Osteoblast (primary cell): ENCODE measurements around the gene BIRC7. TPM values are rescaled to one million over a fixed set of nuclear protein-coding genes. Genes with fewer than 3 reads are reported as not detected.
"Not testable (repeated sequence)": the region's sequence is repeated elsewhere in the genome, so short reads cannot be mapped to it uniquely, and the experiment has no call there.

ENCODE experiments used
- DNase-seq: peaks from one replicate; pipeline ENCODE4 v3.0.0; 2011; ENCODE audit warnings: low spot score, mixed read lengths; ENCODE audit not compliant: insufficient read length; ENCODE audit errors: missing footprints
- H2AFZ ChIP-seq: 2 replicates; pipeline ENCODE4 v1.6.0; 2011; ENCODE audit warnings: mild to moderate bottlenecking, low read length
- H3K27ac ChIP-seq: 2 replicates; pipeline ENCODE4 v1.5.1; 2011; ENCODE audit warnings: mild to moderate bottlenecking, low read depth, low read length, moderate library complexity
- H3K27me3 ChIP-seq: 2 replicates; pipeline ENCODE4 v1.6.0; 2012; ENCODE audit warnings: mild to moderate bottlenecking, control low read depth, inconsistent platforms, low read length, moderate library complexity; ENCODE audit not compliant: insufficient read depth
- H3K36me3 ChIP-seq: 2 replicates; pipeline ENCODE4 v1.5.1; 2011; ENCODE audit warnings: mild to moderate bottlenecking, low read length, control low read depth, moderate library complexity; ENCODE audit not compliant: insufficient read depth
- H3K4me1 ChIP-seq: 2 replicates; pipeline ENCODE4 v1.5.1; 2011; ENCODE audit warnings: mild to moderate bottlenecking, low read length, control low read depth, moderate library complexity; ENCODE audit not compliant: insufficient read depth
- H3K4me2 ChIP-seq: 2 replicates; pipeline ENCODE4 v1.6.0; 2011; ENCODE audit warnings: mild to moderate bottlenecking, low read length; ENCODE audit not compliant: insufficient read depth
- H3K4me3 ChIP-seq: fragments of 200-600 bp; sonication (generic); 3 replicates; pipeline ENCODE4 v1.5.1; 2012; ENCODE audit warnings: mild to moderate bottlenecking, low read length, inconsistent platforms; ENCODE audit not compliant: insufficient read depth
- H3K79me2 ChIP-seq: 2 replicates; pipeline ENCODE4 v1.6.0; 2012; ENCODE audit warnings: mild to moderate bottlenecking, low read length, control low read depth, inconsistent platforms; ENCODE audit not compliant: insufficient read depth
- H3K9me3 ChIP-seq: 2 replicates; pipeline ENCODE4 v1.5.1; 2011; ENCODE audit warnings: low read depth, low read length, control low read depth
- H4K20me1 ChIP-seq: 2 replicates; pipeline ENCODE4 v1.6.0; 2012; ENCODE audit warnings: mild to moderate bottlenecking, low read length, control low read depth; ENCODE audit not compliant: insufficient read depth
- total RNA-seq: library from RNA; depleted of rRNA; stranded (reverse); fragments of >200 nt; gene quantifications from 2 replicates; pipeline ENCODE4 v1.2.3, GENCODE V29; 2012
- TF ChIP-seq, protein P1 (sequence below): IDR thresholded peaks from 2 replicates; pipeline ENCODE4 v1.5.1; 2011; ENCODE audit warnings: mild to moderate bottlenecking, low read depth, low read length, moderate library complexity; ENCODE audit errors: extremely low read depth

BIRC7 gene
- total RNA-seq, 1 donor, result under 0.01 TPM

DNA sequence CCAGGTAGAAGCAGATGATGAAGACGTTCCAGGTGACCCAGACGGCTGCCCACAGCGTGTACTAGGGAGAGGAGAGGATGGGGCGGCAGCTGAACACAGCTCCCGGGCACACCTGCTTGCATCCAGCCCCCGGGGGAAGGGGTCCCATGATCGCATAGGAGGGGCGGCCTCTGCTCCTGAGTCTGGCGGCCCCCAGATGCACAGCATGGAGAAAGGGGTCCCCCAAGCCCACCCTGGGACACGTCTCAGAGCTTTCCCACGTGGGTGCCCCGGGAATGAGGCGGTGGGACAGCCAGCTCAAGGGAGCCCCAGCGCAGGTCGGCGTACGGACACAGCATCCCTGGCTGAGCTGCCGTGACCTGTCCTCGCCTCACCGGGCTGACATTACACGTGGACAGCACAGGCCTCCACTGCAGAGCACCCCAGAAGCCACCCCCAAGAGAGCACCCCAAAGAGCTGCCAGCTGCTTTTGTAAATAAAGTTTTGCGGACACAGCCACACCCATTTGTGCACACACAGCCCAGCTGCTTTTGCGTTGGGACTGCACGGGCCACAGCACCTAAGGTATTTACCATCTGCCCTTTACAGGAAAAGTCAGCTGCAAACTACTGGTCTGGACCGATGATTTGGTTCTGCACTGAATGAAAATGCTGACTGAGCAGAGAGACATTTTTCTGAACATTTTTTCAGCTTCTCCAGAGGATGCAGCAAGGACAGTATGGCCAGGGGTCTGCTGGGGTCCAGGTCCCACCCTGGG, 13.3 kb downstream of the BIRC7 start:
- H3K27me3 ChIP-seq, result peaks cover 41% of the 10 kb centered on the region
- TF ChIP-seq, protein P1, sequence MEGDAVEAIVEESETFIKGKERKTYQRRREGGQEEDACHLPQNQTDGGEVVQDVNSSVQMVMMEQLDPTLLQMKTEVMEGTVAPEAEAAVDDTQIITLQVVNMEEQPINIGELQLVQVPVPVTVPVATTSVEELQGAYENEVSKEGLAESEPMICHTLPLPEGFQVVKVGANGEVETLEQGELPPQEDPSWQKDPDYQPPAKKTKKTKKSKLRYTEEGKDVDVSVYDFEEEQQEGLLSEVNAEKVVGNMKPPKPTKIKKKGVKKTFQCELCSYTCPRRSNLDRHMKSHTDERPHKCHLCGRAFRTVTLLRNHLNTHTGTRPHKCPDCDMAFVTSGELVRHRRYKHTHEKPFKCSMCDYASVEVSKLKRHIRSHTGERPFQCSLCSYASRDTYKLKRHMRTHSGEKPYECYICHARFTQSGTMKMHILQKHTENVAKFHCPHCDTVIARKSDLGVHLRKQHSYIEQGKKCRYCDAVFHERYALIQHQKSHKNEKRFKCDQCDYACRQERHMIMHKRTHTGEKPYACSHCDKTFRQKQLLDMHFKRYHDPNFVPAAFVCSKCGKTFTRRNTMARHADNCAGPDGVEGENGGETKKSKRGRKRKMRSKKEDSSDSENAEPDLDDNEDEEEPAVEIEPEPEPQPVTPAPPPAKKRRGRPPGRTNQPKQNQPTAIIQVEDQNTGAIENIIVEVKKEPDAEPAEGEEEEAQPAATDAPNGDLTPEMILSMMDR, result no peak
- H3K36me3 ChIP-seq, result no peaks in the 10 kb centered on the region
- no peak overlapping the region for H3K4me3 ChIP-seq
- no peak overlapping the region for H3K4me2 ChIP-seq
- H3K27ac ChIP-seq, result no peak overlapping the region
- no peaks in the 10 kb centered on the region for H4K20me1 ChIP-seq
- DNase-seq, result peak; percentile 86
- no peaks in the 10 kb centered on the region for H3K4me1 ChIP-seq
- H3K79me2 ChIP-seq, result no peaks in the 10 kb centered on the region
- no peak overlapping the region for H2AFZ ChIP-seq
- no peaks in the 10 kb centered on the region for H3K9me3 ChIP-seq

DNA sequence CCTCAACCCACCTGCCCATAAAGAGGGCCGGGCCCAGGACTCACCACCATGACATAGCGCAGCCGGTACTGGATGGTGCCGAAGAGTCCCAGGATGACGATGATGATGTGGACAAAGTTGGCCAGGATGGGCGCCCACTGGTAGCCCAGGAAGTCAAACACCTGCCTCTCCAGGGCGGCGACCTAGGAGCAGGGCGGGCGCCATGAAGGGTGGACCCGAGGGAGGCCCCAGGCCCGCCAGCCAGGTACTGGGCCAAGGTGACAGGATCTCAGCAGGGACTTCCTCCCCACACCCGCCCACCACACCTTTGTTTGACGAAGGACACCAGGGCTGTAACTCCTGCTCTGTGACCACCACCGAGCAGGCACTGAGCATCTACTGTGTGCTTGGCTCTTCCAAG, 14.2 kb downstream of the BIRC7 start:
- no peaks in the 10 kb centered on the region for H3K36me3 ChIP-seq
- no peaks in the 10 kb centered on the region for H3K9me3 ChIP-seq
- TF ChIP-seq, protein P1, result no peak
- no peak overlapping the region for H3K4me3 ChIP-seq
- peaks cover 47% of the 10 kb centered on the region for H3K27me3 ChIP-seq
- no peak overlapping the region for H2AFZ ChIP-seq
- no peaks in the 10 kb centered on the region for H3K79me2 ChIP-seq
- no peaks in the 10 kb centered on the region for H3K4me1 ChIP-seq
- no peak for DNase-seq
- no peak overlapping the region for H3K4me2 ChIP-seq
- no peak overlapping the region for H3K27ac ChIP-seq
- H4K20me1 ChIP-seq, result no peaks in the 10 kb centered on the region

DNA sequence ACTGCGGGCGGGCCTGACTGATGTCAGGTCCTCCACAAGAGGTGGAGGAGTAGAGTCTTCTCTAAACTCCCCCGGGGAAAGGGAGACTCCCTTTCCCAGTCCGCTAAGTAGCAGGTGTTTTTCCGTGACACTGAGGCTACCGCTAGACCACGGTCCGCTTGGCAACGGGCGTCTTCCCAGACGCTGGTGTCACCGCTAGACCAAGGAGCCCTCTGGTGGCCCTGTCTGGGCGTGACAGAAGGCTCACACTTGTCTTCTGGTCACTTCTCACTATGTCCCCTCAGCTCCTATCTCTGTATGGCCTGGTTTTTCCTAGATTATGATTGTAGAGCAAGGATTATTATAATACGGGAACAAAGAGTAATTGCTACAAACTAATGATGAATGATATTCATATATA, 15.6 kb downstream of the BIRC7 start:
- DNase-seq, H3K4me3 ChIP-seq, H3K9me3 ChIP-seq, H3K4me2 ChIP-seq, H3K79me2 ChIP-seq, H3K4me1 ChIP-seq, H3K36me3 ChIP-seq, H4K20me1 ChIP-seq, H2AFZ ChIP-seq, H3K27ac ChIP-seq: not testable (repeated sequence)
- peaks cover 58% of the 10 kb centered on the region for H3K27me3 ChIP-seq
- TF ChIP-seq, protein P1, result peak; percentile 22

DNA sequence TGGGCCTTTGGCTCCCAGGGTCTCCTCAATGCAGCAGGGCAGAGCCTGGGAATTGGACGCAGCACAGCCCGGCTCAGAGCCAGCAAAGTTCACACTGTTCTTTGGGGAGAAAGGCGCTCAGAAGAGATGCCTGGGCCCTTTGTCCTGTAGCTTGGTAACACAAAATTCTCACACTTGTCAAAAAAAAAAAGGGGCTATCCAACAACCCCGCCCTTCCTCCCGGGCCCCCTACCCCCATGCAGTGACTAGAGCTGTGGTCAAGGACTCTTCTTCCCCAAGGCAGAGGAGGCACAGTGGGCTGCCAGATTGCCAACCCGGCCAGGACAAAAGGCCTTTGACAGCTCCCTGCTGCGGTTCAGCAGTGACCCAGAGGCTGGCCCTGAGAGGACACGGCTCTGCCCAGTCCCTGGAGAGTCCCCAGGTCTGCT, 16.6 kb downstream of the BIRC7 start:
- peaks cover 55% of the 10 kb centered on the region for H3K27me3 ChIP-seq
- no peak for DNase-seq
- no peaks in the 10 kb centered on the region for H3K36me3 ChIP-seq
- no peak overlapping the region for H2AFZ ChIP-seq
- no peak overlapping the region for H3K4me2 ChIP-seq
- no peaks in the 10 kb centered on the region for H4K20me1 ChIP-seq
- TF ChIP-seq, protein P1, result no peak
- no peaks in the 10 kb centered on the region for H3K4me1 ChIP-seq
- no peaks in the 10 kb centered on the region for H3K9me3 ChIP-seq
- H3K79me2 ChIP-seq, result no peaks in the 10 kb centered on the region
- no peak overlapping the region for H3K27ac ChIP-seq
- no peak overlapping the region for H3K4me3 ChIP-seq
